ENCODE data around the gene SSC4D. TPM values are rescaled to one million over a fixed set of nuclear protein-coding genes. Genes with fewer than 3 reads are reported as not detected.

Gene SSC4D
- total and polyA plus RNA-seq, 2 of the 8 experiments (the other 6 are each of a cell fraction or from before 2014, with no cell fraction given): 11.8 to 27.5 TPM

- FAIRE-seq: no peak
- no peak overlapping the region for H3K4ac ChIP-seq (replicated peaks; ENCODE audit: insufficient read length, low read depth, low read length)
- H2AFZ ChIP-seq (ENCODE audit: low read length): no peak overlapping the region
- H4K91ac ChIP-seq (replicated peaks; ENCODE audit: insufficient read length, low read length): no peak overlapping the region
- ChIA-PET CTCF (ENCODE audit: partially characterized antibody) (interaction anchor here (1.1 kb wide), 1 partner anchor 69 kb away, joined by 3 read pairs; no protein-coding TSS in a partner anchor), POLR2A (ENCODE audit: partially characterized antibody) (interaction anchor here (1.5 kb wide), 1 partner anchor 8 kb away, joined by 5 read pairs; no protein-coding TSS in a partner anchor)
- peaks cover 0 to 4% (median 2%) of the 10 kb centered on the region in 4 experiments; a peak in 2 of 7 replicates for H3K27me3 ChIP-seq (replicated peaks in 1 of 4; ENCODE audit: control insufficient read depth in 3 of 4, extremely low read depth in 1 of 4, insufficient read depth in 3 of 4, low read length in 3 of 4)
- peaks cover 2 to 8% (median 4%) of the 10 kb centered on the region in 4 experiments; a peak in 5 of 7 replicates for H3K4me1 ChIP-seq (replicated peaks in 1 of 4; ENCODE audit: control insufficient read depth in 3 of 4, insufficient read depth in 4 of 4, low read length in 3 of 4)
- H3K9ac ChIP-seq (replicated peaks in 1 of 4; ENCODE audit: extremely low read depth in 1 of 4, low read depth in 3 of 4, low read length in 3 of 4): no peak overlapping the region
- no peaks in the 10 kb centered on the region; the same call in 1 of the 2 replicates for H3K23me2 ChIP-seq (ENCODE audit: low read depth, low read length)
- no peaks in the 10 kb centered on the region for H3K79me2 ChIP-seq (ENCODE audit: control insufficient read depth in 1 of 2, insufficient read depth in 2 of 2, low read length in 2 of 2)
- no peak overlapping the region for H3K14ac ChIP-seq (ENCODE audit: insufficient read length)
- H3K36me3 ChIP-seq (ENCODE audit: control insufficient read depth in 2 of 4, insufficient read depth in 4 of 4, low read length in 3 of 4): no peaks in the 10 kb centered on the region
- H3K9me3 ChIP-seq (ENCODE audit: insufficient read depth in 2 of 2, low read depth in 1 of 2, low read length in 1 of 2): no peaks in the 10 kb centered on the region
- H3K27ac ChIP-seq (ENCODE audit: low read depth, low read length): no peak overlapping the region
- no peak overlapping the region for H3K23ac ChIP-seq (ENCODE audit: insufficient read length)
- no peak overlapping the region for H2BK120ac ChIP-seq (replicated peaks; ENCODE audit: low read depth, low read length)
- H3K4me2 ChIP-seq (ENCODE audit: insufficient read depth in 1 of 2, low read depth in 2 of 2, low read length in 2 of 2): no peak overlapping the region
- H2BK5ac ChIP-seq (ENCODE audit: low read depth, low read length): no peak overlapping the region
- no peak for DNase-seq (ENCODE audit: low read depth in 1 of 2, low spot score in 2 of 2)
- H2BK12ac ChIP-seq (ENCODE audit: low read depth, low read length): no peak overlapping the region
- TF ChIP-seq CBX8 (IDR thresholded peaks at IDR 0.05; ENCODE audit: borderline replicate concordance, low read depth, low read length): no peak
- TF ChIP-seq SP4 (IDR thresholded peaks at IDR 0.05; ENCODE audit: low read length): no peak
- TF ChIP-seq EP300 (IDR thresholded peaks at IDR 0.05; ENCODE audit: borderline replicate concordance in 1 of 2, low read depth in 2 of 2, low read length in 2 of 2): no peak
- TF ChIP-seq SIRT6 (IDR thresholded peaks at IDR 0.05; ENCODE audit: low read length): no peak
- TF ChIP-seq SUZ12 (IDR thresholded peaks at IDR 0.05; ENCODE audit: low read length): no peak
- TF ChIP-seq ATF3 (IDR thresholded peaks at IDR 0.05; ENCODE audit: insufficient read depth, low read depth, low read length): no peak
- TF ChIP-seq ZNF274 (IDR thresholded peaks at IDR 0.05; ENCODE audit: borderline replicate concordance, extremely low read depth, low read length): no peak
- no peak for TF ChIP-seq KDM1A (IDR thresholded peaks at IDR 0.05; ENCODE audit: borderline replicate concordance, low read length)
- TF ChIP-seq POLR2AphosphoS5 (IDR thresholded peaks at IDR 0.05; ENCODE audit: low read depth, low read length): no peak
- no peak for TF ChIP-seq HDAC2 (IDR thresholded peaks at IDR 0.05; ENCODE audit: borderline replicate concordance in 1 of 2, low read depth in 2 of 2, low read length in 2 of 2)
- no peak for TF ChIP-seq RNF2 (IDR thresholded peaks at IDR 0.05; ENCODE audit: borderline replicate concordance, low read depth, low read length, missing control alignments, poor library complexity, severe bottlenecking)
- no peak for TF ChIP-seq GABPA (IDR thresholded peaks at IDR 0.05; ENCODE audit: borderline replicate concordance, insufficient read depth, low read length)
- no peak overlapping the region for H2BK15ac ChIP-seq (ENCODE audit: low read length)
- no peak overlapping the region for H2AK5ac ChIP-seq (ENCODE audit: low read depth, low read length)
- H3K18ac ChIP-seq (ENCODE audit: extremely low read depth, low read length): no peak overlapping the region
- no peak overlapping the region for H3K56ac ChIP-seq (replicated peaks; ENCODE audit: insufficient read length, low read depth, low read length)
- H3K4me3 ChIP-seq (ENCODE audit: extremely low read depth in 1 of 4, insufficient read depth in 2 of 4, low read depth in 3 of 4, low read length in 4 of 4): no peak overlapping the region
- no peak overlapping the region for H2BK20ac ChIP-seq (ENCODE audit: low read length)
- no peak overlapping the region for H4K8ac ChIP-seq (ENCODE audit: extremely low read depth, insufficient read depth, low read length)
- no peak overlapping the region for H4K5ac ChIP-seq (ENCODE audit: insufficient read length, low read depth, low read length)
- WGBS, 2 experiments (ENCODE audit: extremely low coverage in 1 of 2, insufficient coverage in 1 of 2, insufficient read length in 1 of 2, insufficient replicate concordance in 2 of 2, low coverage in 1 of 2, low lambda C conversion rate in 2 of 2, missing lambda C conversion rate in 1 of 2): 95% methylated on average over 22 of the region's 23 CpGs; no CpG with 5 or more reads in 1 of the 2 experiments
- H4K20me1 ChIP-seq (replicated peaks in 1 of 2; ENCODE audit: control insufficient read depth in 1 of 2, insufficient read depth in 2 of 2, low read length in 2 of 2): no peaks in the 10 kb centered on the region
- no peaks in the 10 kb centered on the region; the same call in 1 of the 2 replicates for H3K79me1 ChIP-seq (ENCODE audit: low read depth, low read length)
Observed at GRCh38 chr7:76400248-76400647, 9.2 kb downstream of the SSC4D start.
